LNCaP clone FGC (cell line): ENCODE data around the gene SNCB.

Experiments
- DNase-seq: peaks from one replicate; pipeline ENCODE4 v3.0.0-alpha.2; 2011; ENCODE audit warnings: low read depth
- H3K4me3 ChIP-seq: 2 replicates; pipeline ENCODE4 v1.5.1; 2011; ENCODE audit warnings: mild to moderate bottlenecking, low read depth, low read length, control low read depth
- TF ChIP-seq, protein P1 (sequence below): IDR thresholded peaks from 2 replicates; pipeline ENCODE4 v1.5.1; 2012; ENCODE audit warnings: mild to moderate bottlenecking; ENCODE audit not compliant: control insufficient read depth, insufficient read depth; ENCODE audit errors: extremely low read depth

Gene SNCB

GRCh38 chr5:176628406-176629228 lies 1.7 kb downstream of the SNCB start:
- TF ChIP-seq, protein P1, sequence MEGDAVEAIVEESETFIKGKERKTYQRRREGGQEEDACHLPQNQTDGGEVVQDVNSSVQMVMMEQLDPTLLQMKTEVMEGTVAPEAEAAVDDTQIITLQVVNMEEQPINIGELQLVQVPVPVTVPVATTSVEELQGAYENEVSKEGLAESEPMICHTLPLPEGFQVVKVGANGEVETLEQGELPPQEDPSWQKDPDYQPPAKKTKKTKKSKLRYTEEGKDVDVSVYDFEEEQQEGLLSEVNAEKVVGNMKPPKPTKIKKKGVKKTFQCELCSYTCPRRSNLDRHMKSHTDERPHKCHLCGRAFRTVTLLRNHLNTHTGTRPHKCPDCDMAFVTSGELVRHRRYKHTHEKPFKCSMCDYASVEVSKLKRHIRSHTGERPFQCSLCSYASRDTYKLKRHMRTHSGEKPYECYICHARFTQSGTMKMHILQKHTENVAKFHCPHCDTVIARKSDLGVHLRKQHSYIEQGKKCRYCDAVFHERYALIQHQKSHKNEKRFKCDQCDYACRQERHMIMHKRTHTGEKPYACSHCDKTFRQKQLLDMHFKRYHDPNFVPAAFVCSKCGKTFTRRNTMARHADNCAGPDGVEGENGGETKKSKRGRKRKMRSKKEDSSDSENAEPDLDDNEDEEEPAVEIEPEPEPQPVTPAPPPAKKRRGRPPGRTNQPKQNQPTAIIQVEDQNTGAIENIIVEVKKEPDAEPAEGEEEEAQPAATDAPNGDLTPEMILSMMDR: no peak
- DNase-seq: no peak
- H3K4me3 ChIP-seq: no peak overlapping the region

GRCh38 chr5:176627582-176627981 lies 2.8 kb downstream of the SNCB start:
- DNase-seq: no peak
- TF ChIP-seq, protein P1: no peak
- no peak overlapping the region for H3K4me3 ChIP-seq

DNA sequence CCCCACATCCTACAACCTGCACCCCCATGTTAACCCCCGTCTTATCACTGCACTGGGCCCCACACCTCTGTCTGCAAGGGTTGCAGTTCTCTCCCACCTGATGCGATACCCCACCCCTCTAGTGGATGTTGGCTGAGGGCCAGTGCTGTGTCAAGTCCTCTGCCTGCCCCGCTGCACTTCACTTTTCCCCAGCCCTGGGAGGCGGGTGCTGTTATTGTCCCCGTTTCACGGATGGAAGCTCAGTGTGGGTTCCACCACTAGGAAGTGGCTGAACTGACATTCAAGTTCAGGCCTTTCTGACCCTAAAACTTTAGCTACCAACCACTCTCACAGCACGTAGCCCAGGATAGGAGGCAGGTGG lies 3.5 kb downstream of the SNCB start:
- no peak for DNase-seq
- H3K4me3 ChIP-seq: no peak overlapping the region
- TF ChIP-seq, protein P1: no peak

DNA sequence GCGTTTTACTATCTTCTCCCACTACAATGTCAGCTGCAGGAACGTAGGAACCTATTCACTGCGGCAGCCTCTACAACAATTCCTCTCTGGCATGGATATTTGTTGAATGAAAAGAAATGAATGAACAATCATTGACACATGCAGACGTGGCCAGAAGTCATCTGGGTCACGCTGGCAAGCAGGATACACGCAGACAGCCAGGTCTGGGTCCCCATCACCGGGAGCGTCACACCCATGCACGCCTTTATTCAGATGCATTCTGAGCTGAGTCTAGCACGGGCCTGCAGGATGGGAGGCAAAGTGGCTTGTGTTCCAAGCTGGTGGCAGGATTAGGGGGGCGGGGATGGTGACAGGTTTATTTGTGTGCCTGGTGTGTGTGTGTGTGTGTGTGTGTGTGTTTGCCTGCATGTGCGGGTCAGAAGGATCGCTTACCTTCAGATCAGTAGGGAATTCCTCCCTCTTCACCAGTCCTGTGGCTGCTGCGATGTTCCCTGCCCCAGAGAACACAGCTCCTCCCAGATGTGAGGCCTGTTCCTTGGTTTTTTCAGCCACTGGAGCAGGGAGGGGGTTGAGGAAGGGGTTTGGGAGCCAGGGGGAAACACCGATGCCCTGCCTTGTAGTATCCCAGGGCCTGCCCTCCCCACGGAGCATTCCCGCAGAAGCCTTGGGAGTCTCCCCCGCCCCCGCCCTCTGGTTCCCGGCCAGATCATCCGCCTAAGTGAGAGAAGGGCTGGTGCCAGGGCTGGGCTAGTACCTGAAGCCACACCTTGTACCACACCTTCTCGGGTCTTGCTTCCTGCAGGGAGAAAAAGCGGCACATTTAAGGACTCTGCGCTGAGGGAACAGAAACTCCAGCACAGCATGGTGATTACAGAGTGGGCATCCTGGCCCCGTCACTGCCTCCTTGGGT lies 4.1 kb downstream of the SNCB start:
- TF ChIP-seq, protein P1: no peak
- no peak overlapping the region for H3K4me3 ChIP-seq
- DNase-seq: no peak

- DNase-seq: no peak
- TF ChIP-seq, protein P1: no peak
- no peak overlapping the region for H3K4me3 ChIP-seq
These were observed 4.8 kb downstream of the SNCB start for GRCh38 chr5:176625512-176625911.

DNA sequence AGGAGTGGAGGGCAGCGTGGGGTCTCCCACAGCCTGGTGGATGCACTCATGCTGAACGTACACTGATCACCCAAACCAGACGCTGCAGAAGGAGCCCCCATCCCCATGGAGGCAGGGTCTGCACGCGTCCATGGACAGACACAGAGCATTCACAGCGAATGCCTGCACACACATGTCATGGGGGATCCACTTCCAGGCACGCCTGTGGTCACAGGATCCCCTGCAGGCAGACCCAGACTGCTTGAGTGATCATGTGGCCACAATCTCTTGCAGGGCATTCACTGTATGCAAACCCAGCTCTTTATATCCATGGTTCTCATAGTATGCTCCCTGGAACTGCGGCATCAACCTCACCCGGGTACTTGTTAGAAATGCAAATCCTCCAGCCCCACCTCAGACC lies 5.4 kb downstream of the SNCB start:
- TF ChIP-seq, protein P1: no peak
- DNase-seq: no peak
- H3K4me3 ChIP-seq: no peak overlapping the region

GRCh38 chr5:176624142-176624541 lies 6.2 kb downstream of the SNCB start:
- DNase-seq: no peak
- H3K4me3 ChIP-seq: no peak overlapping the region
- TF ChIP-seq, protein P1: no peak
